Measurements from ENCODE around the gene HOXA10. TPM values are rescaled to one million over a fixed set of nuclear protein-coding genes. Genes with fewer than 3 reads are reported as not detected.

The HOXA10 gene
- total RNA-seq, 1 experiment from 2014 or later: 19.6 TPM

DNA sequence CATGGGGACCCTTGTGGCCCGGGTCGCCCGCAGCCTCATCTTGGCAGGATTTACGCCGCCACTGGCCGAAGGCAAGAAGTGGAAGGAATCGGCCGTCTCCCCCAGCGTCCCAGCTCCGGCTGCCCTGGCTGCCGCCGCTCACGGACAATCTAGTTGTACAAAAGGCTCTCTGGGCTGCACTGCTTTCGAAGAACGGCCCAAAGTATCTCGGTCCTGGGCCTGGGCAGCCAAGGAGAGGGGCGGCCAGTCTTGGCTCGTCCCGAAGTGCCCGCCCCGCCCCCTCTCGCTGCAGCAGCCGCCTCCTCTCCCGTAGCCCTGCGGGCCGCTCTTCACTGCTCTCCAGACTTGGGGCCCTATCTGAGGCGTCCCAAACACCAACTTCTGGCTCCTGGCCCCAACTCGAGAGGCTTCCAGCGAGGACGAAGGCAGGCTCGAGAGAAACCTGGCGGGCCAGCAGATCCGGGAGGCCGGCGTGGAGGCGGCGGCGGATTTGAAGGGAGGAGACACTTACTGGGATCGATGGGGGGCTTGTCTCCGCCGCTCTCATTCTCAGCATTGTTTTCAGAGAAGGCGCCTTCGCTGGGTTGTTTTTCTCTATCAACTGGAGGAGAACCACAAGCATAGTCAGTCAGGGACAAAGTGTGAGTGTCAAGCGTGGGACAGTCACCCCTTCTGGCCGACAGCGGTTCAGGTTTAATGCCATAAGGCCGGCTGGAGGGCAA, 9.6 kb downstream of the HOXA10 start:
- ChIA-PET RAD21 (ENCODE audit: low non-redundant PET in 1 of 2, low total read pairs in 2 of 2, uncharacterized antibody in 2 of 2, unreplicated experiment in 2 of 2) (no interaction called here), CTCF (interaction anchor here (1.4 kb wide), 1 partner anchor 14 kb away, joined by 4 read pairs; no protein-coding TSS in a partner anchor), POLR2A (interaction anchor here (1.4 kb wide), 1 partner anchor 15 kb away, joined by 4 read pairs; no protein-coding TSS in a partner anchor)
- DNase-seq (ENCODE audit: low read depth, low spot score) (no peak), ATAC-seq (no peak)
- peak overlapping the region; percentile 97 for H3K4me2 ChIP-seq (ENCODE audit: low read length)
- peak overlapping the region; percentile 89 for H3K9ac ChIP-seq (ENCODE audit: low read length)
- peak overlapping the region; percentile 77 to 84 for H3K4me3 ChIP-seq (replicated peaks in 1 of 2; ENCODE audit: low read depth in 1 of 2, low read length in 2 of 2)
- intact Hi-C loops (cut with micrococcal nuclease): loop anchor here (5.0 to 10.0 kb wide), 4 partner anchors 882 to 1597 kb away; partner anchors contain the start of genes CBX3 and HNRNPA2B1
- no peaks in the 10 kb centered on the region for H3K27me3 ChIP-seq (ENCODE audit: insufficient read depth, low read length)
- H3K4me1 ChIP-seq (ENCODE audit: control insufficient read depth in 1 of 2, insufficient read depth in 2 of 2, low read length in 2 of 2): peaks cover 22 to 76% of the 10 kb centered on the region in 2 experiments
- H3K36me3 ChIP-seq (ENCODE audit: control insufficient read depth in 1 of 2, insufficient read depth in 2 of 2, low read length in 2 of 2): peaks cover 0 to 4% of the 10 kb centered on the region in 2 experiments; a peak in 1 of 4 replicates
- no peak overlapping the region for H2AFZ ChIP-seq (ENCODE audit: low read depth, low read length, poor library complexity, severe bottlenecking)
- H3K27ac ChIP-seq (ENCODE audit: low read depth, low read length): peak overlapping the region; percentile 91
- H3K9me3 ChIP-seq (ENCODE audit: control insufficient read depth in 1 of 2, insufficient read depth in 1 of 2, low read depth in 1 of 2, low read length in 2 of 2): no peaks in the 10 kb centered on the region
- no peaks in the 10 kb centered on the region for H3K9me2 ChIP-seq (ENCODE audit: insufficient read depth)
- TF ChIP-seq, protein P1, sequence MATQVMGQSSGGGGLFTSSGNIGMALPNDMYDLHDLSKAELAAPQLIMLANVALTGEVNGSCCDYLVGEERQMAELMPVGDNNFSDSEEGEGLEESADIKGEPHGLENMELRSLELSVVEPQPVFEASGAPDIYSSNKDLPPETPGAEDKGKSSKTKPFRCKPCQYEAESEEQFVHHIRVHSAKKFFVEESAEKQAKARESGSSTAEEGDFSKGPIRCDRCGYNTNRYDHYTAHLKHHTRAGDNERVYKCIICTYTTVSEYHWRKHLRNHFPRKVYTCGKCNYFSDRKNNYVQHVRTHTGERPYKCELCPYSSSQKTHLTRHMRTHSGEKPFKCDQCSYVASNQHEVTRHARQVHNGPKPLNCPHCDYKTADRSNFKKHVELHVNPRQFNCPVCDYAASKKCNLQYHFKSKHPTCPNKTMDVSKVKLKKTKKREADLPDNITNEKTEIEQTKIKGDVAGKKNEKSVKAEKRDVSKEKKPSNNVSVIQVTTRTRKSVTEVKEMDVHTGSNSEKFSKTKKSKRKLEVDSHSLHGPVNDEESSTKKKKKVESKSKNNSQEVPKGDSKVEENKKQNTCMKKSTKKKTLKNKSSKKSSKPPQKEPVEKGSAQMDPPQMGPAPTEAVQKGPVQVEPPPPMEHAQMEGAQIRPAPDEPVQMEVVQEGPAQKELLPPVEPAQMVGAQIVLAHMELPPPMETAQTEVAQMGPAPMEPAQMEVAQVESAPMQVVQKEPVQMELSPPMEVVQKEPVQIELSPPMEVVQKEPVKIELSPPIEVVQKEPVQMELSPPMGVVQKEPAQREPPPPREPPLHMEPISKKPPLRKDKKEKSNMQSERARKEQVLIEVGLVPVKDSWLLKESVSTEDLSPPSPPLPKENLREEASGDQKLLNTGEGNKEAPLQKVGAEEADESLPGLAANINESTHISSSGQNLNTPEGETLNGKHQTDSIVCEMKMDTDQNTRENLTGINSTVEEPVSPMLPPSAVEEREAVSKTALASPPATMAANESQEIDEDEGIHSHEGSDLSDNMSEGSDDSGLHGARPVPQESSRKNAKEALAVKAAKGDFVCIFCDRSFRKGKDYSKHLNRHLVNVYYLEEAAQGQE (IDR thresholded peaks at IDR 0.05; ENCODE audit: low read depth): no peak
- TF ChIP-seq CTCF (IDR thresholded peaks at IDR 0.05 in 2 of 3, conservative IDR thresholded peaks at IDR 0.05 in 1 of 3; ENCODE audit: borderline replicate concordance in 1 of 3, insufficient read depth in 1 of 3, low read depth in 2 of 3, low read length in 2 of 3): peak in 2 of 3 experiments; percentile 23 to 30; a peak in 2 of 6 replicates
- BruUV-seq (replicated peaks): no TSS peak
- H3K79me2 ChIP-seq (ENCODE audit: insufficient read depth, low read length): peaks cover 78% of the 10 kb centered on the region
- H4K20me1 ChIP-seq (ENCODE audit: insufficient read depth): no peaks in the 10 kb centered on the region
